ENCODE data around the gene MGAT5.

DNA sequence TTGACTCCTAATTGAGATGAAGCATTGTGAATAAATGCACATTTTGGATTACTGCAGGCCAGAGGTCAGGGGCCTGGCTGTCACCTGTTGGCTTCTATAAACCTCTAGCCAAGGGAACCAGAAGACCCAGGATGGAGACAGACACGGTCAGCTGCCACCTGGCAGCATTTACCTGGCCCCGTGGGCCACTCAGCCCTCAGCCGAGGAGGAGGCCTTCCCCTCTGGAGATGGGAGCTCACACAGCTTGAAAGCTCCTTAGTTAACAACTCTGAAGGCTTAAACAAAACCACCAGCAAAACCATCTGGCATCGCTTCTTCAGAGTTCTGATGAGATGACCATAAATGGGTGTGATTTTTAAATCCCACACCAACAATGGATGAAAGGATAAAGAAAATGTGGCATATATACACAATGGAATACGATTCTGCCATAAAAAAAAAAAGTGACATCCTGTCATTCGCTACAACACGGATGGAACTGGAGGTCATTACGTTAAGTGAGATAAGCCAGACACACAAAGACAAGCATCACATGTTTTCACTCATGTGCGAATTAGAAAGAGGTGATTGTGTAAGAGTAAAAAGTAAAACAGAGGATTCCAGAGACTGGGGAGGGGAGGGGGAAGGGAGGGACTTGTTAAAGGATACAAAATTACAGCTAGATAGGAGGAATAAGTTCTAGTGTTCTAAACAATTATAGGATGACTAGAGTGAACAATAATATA, 246.5 kb downstream of the MGAT5 start:
- TF ChIP-seq POLR2AphosphoS5 (IDR thresholded peaks at IDR 0.05; ENCODE audit: low read depth, low read length) (no peak), POLR2A (IDR thresholded peaks at IDR 0.05; ENCODE audit: borderline replicate concordance, extremely low read depth, insufficient read depth, insufficient read length) (no peak), EZH2phosphoT487 (IDR thresholded peaks at IDR 0.05; ENCODE audit: borderline replicate concordance) (no peak), EZH2 (IDR thresholded peaks at IDR 0.05) (no peak), JUND (IDR thresholded peaks at IDR 0.05) (no peak), YY1 (IDR thresholded peaks at IDR 0.05; ENCODE audit: extremely low read depth, insufficient replicate concordance, low read depth, low read length) (no peak)
- TF ChIP-seq, protein P1, sequence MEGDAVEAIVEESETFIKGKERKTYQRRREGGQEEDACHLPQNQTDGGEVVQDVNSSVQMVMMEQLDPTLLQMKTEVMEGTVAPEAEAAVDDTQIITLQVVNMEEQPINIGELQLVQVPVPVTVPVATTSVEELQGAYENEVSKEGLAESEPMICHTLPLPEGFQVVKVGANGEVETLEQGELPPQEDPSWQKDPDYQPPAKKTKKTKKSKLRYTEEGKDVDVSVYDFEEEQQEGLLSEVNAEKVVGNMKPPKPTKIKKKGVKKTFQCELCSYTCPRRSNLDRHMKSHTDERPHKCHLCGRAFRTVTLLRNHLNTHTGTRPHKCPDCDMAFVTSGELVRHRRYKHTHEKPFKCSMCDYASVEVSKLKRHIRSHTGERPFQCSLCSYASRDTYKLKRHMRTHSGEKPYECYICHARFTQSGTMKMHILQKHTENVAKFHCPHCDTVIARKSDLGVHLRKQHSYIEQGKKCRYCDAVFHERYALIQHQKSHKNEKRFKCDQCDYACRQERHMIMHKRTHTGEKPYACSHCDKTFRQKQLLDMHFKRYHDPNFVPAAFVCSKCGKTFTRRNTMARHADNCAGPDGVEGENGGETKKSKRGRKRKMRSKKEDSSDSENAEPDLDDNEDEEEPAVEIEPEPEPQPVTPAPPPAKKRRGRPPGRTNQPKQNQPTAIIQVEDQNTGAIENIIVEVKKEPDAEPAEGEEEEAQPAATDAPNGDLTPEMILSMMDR (IDR thresholded peaks at IDR 0.05 in 2 of 3, conservative IDR thresholded peaks at IDR 0.05 in 1 of 3; ENCODE audit: borderline replicate concordance in 1 of 3, insufficient read depth in 1 of 3, low read depth in 2 of 3, low read length in 2 of 3), result no peak

Data from HCT116 (cell line).